ENCODE results near the gene RBM38. TPM values are rescaled to one million over a fixed set of nuclear protein-coding genes. Genes with fewer than 3 reads are reported as not detected.

RBM38 gene
- total and polyA plus RNA-seq, 4 donors = 12.7 to 25.0 (median 18.2) TPM

DNA sequence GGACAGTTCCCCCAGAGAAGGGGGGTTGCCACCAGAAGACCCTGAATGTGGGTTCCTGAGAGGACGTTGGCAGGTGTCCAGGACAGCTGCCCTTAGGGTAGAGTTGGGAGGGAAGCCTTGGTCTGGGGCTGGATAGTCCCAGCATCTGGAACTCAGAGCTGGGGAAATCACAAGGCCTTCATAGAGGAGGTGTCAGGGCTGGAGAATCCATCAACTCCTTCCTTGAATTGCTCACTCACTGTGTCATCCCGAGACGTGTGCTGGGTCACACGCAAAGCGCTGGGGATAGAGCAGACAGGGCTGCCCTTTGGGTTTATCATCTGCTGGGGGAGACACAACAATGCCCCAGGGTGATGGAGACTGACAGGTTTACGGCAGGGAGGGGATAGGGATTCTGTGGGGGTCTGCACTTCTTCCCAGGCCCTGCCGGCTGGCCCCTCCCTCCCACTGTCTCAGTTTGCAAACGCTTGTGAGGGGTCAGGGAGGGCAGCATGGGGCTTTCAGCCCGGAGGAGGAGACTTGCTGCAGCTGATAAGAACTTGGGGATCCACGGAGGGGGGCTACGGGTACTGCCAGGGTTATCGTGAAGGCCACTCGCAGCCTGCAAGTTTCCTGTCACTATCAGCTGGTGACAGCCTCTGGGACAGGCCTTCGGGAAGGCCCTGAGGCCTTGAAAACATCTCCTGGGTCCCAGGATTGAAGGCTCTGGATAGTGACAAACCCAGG, 18.6 kb downstream of the RBM38 start:
- 39% methylated on average over 12 of the region's 14 CpGs for WGBS (ENCODE audit: insufficient coverage)
- Histone ChIP-seq H3K4me1 (ENCODE audit: control insufficient read depth, insufficient read depth, low read length) (no peaks in the 10 kb centered on the region), H3K36me3 (ENCODE audit: control insufficient read depth, insufficient read depth, low read length) (peaks cover 71% of the 10 kb centered on the region), H3K4me3 (ENCODE audit: low read depth, low read length) (no peak overlapping the region), H3K27me3 (ENCODE audit: control insufficient read depth, insufficient read depth, low read length) (no peaks in the 10 kb centered on the region), H3K27ac (ENCODE audit: low read depth, low read length) (no peak overlapping the region), H3K9me3 (ENCODE audit: control insufficient read depth, insufficient read depth, low read length) (peaks cover 3% of the 10 kb centered on the region)
- no peak for DNase-seq (ENCODE audit: low read depth in 4 of 6, low spot score in 6 of 6)

DNA sequence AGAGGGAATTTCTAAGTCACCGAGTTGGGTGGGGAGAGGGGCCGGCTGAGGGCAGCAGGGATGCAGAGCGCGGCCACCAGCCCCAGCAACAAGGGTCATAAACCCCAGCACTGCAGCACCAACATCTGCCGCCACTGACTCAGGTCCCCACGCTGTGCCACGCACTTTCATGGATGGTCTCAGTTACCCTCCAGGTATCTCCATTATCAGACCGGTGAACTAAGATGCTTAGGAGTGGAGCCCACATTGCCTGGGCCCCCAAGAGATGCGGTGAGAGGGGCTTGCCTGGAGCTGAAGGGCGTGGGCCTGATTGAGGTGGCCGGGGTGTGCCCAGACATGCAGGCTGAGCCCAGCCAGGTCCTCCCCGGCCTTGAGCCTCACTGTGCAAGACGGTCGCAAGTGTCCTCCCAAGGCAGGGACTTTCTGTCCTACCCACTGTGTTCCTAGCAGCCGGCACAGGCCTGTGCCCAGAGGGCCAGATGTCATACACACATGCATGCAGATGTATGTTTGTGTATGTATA, 19.3 kb downstream of the RBM38 start:
- DNase-seq (ENCODE audit: low read depth in 4 of 6, low spot score in 6 of 6) = no peak
- Histone ChIP-seq H3K9me3 (ENCODE audit: control insufficient read depth, insufficient read depth, low read length) (peaks cover 3% of the 10 kb centered on the region), H3K36me3 (ENCODE audit: control insufficient read depth, insufficient read depth, low read length) (peaks cover 65% of the 10 kb centered on the region), H3K4me3 (ENCODE audit: low read depth, low read length) (no peak overlapping the region), H3K27me3 (ENCODE audit: control insufficient read depth, insufficient read depth, low read length) (no peaks in the 10 kb centered on the region), H3K27ac (ENCODE audit: low read depth, low read length) (no peak overlapping the region), H3K4me1 (ENCODE audit: control insufficient read depth, insufficient read depth, low read length) (no peaks in the 10 kb centered on the region)
- WGBS (ENCODE audit: insufficient coverage) = 85% methylated on average over 12 of the region's 15 CpGs

DNA sequence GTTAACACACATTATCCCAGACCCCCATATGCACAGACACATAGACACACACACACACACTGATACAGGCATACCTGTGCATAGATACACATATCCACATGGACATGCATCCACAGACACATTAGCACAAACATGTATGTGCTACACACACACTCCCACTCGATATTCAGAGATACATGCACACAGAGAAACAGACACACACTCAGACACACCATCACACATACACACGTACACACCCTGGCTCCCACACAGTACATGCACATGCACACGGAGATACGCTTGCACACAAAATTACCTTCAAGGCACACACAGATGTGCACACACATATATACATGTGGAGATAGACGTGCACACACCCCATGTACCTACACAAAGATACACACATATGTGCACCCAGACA, 19.7 kb downstream of the RBM38 start:
- Histone ChIP-seq H3K4me1 (ENCODE audit: control insufficient read depth, insufficient read depth, low read length) (no peaks in the 10 kb centered on the region), H3K4me3 (ENCODE audit: low read depth, low read length) (no peak overlapping the region), H3K27me3 (ENCODE audit: control insufficient read depth, insufficient read depth, low read length) (no peaks in the 10 kb centered on the region), H3K36me3 (ENCODE audit: control insufficient read depth, insufficient read depth, low read length) (peaks cover 60% of the 10 kb centered on the region), H3K27ac (ENCODE audit: low read depth, low read length) (no peak overlapping the region), H3K9me3 (ENCODE audit: control insufficient read depth, insufficient read depth, low read length) (peaks cover 3% of the 10 kb centered on the region)
- DNase-seq (ENCODE audit: low read depth in 4 of 6, low spot score in 6 of 6) = no peak
- WGBS (ENCODE audit: insufficient coverage) = 87% methylated on average over 5 of the region's 5 CpGs

DNA sequence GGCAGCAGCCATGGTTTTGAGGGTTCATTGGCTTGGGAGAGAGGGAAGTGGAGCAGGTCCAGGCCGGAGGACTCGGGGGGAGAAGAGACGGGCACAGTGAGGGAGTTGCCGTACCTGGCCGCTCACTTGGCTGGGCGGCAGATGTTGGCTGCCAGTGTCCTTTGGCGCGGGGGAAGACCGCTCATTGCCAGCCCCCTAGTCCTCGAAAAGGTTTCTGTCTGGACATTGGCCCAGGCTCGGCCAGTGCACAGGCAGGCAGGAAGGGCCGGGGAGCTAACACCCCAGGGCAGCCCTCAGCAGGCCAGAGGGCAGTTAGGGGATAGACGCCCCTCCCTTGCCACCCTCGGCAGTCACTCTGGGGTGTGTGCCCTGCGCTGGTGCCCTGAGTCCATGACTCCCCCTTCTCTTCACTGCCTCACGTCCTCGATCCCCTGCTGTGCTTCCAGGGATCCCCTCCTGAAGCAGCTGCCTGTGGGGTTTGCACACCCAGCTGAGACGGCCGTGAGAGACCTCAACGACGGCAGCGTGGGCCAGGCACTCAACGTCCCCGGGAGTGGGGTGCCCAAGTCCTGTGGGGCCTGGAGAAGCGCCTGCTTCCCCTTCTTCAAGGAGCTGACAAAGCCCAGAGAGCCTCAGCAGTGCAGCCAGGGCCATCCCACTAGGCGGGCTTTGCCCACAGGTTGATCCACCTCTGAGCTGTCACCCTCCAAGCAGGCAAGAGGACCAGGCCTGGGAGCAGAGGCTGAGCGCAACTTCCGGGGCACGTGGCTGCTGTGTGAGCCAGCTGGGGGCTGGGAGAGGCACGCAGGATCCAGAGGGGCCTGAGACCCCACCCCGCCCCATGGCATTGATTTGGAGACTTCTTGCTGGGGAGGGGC, 20.4 kb downstream of the RBM38 start:
- no peaks in the 10 kb centered on the region for H3K27me3 ChIP-seq (ENCODE audit: control insufficient read depth, insufficient read depth, low read length)
- no peak overlapping the region for H3K27ac ChIP-seq (ENCODE audit: low read depth, low read length)
- H3K9me3 ChIP-seq (ENCODE audit: control insufficient read depth, insufficient read depth, low read length) = peaks cover 3% of the 10 kb centered on the region
- no peak overlapping the region for H3K4me3 ChIP-seq (ENCODE audit: low read depth, low read length)
- H3K36me3 ChIP-seq (ENCODE audit: control insufficient read depth, insufficient read depth, low read length) = peaks cover 54% of the 10 kb centered on the region
- 80% methylated on average over 31 of the region's 31 CpGs for WGBS (ENCODE audit: insufficient coverage)
- DNase-seq (ENCODE audit: low read depth in 4 of 6, low spot score in 6 of 6) = no peak
- no peaks in the 10 kb centered on the region for H3K4me1 ChIP-seq (ENCODE audit: control insufficient read depth, insufficient read depth, low read length)

DNA sequence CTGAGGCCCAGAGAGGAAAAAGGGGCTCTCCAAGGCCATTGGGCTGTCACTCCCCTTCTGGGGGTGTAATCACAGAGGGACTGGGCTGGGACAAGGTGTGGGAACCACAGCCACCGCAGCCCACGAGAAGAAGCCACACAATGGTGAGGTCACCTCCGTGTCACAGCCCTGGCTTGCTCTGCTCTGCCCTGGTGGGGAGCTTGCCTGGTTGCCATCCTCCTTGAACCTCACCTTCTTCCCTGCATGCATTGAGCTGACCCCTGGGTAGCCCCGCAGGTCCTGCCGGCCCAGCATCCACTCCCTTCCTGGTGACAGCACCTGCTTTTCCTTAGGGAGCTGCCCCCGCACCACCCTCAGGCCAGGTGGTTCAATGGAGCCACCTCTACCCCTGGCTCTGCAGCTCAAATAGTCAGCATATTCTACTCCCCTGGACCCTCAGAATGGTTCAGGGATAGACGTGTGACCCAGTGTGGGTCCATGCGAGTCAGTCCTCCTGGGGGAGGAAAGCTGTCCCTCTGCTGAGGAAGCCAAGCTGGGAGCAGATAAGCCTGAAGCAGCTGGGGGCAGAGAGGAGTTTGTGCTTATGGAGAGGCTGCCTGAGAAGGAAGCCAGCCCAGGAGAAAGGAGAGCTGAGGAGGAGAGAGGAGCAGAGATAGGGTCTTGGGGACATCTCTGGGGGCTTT, 21.3 kb downstream of the RBM38 start:
- H3K27me3 ChIP-seq (ENCODE audit: control insufficient read depth, insufficient read depth, low read length) = no peaks in the 10 kb centered on the region
- H3K9me3 ChIP-seq (ENCODE audit: control insufficient read depth, insufficient read depth, low read length) = peaks cover 3% of the 10 kb centered on the region
- H3K4me1 ChIP-seq (ENCODE audit: control insufficient read depth, insufficient read depth, low read length) = no peaks in the 10 kb centered on the region
- no peak overlapping the region for H3K27ac ChIP-seq (ENCODE audit: low read depth, low read length)
- no peak overlapping the region for H3K4me3 ChIP-seq (ENCODE audit: low read depth, low read length)
- WGBS (ENCODE audit: insufficient coverage) = 79% methylated on average over 8 of the region's 8 CpGs
- peaks cover 45% of the 10 kb centered on the region for H3K36me3 ChIP-seq (ENCODE audit: control insufficient read depth, insufficient read depth, low read length)
- DNase-seq (ENCODE audit: low read depth in 4 of 6, low spot score in 6 of 6) = no peak

DNA sequence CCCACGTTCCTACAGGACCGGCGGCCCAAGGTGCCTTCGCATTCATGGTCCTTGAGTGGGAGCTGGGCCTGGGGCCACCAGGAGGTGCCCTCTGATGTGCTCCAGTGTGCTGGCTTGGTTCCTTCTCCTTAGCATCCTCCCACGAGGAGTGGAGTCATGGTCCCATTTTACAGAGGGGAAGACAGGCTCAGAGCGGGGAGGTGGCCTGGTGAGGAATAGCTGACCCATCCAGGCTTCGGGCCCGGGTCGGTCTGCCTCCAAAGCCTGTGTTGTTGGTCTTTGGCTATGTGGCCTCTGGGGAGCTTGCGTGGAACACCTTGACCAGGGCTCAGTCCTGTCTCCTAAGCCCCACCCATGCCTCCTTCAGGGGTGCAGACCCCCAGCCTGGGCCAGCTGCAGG, 22.8 kb downstream of the RBM38 start:
- Histone ChIP-seq H3K36me3 (ENCODE audit: control insufficient read depth, insufficient read depth, low read length) (peaks cover 30% of the 10 kb centered on the region), H3K9me3 (ENCODE audit: control insufficient read depth, insufficient read depth, low read length) (peaks cover 3% of the 10 kb centered on the region), H3K27me3 (ENCODE audit: control insufficient read depth, insufficient read depth, low read length) (no peaks in the 10 kb centered on the region), H3K27ac (ENCODE audit: low read depth, low read length) (no peak overlapping the region), H3K4me1 (ENCODE audit: control insufficient read depth, insufficient read depth, low read length) (peaks cover 6% of the 10 kb centered on the region), H3K4me3 (ENCODE audit: low read depth, low read length) (no peak overlapping the region)
- 98% methylated on average over 9 of the region's 10 CpGs for WGBS (ENCODE audit: insufficient coverage)
- DNase-seq (ENCODE audit: low read depth in 4 of 6, low spot score in 6 of 6) = no peak

DNA sequence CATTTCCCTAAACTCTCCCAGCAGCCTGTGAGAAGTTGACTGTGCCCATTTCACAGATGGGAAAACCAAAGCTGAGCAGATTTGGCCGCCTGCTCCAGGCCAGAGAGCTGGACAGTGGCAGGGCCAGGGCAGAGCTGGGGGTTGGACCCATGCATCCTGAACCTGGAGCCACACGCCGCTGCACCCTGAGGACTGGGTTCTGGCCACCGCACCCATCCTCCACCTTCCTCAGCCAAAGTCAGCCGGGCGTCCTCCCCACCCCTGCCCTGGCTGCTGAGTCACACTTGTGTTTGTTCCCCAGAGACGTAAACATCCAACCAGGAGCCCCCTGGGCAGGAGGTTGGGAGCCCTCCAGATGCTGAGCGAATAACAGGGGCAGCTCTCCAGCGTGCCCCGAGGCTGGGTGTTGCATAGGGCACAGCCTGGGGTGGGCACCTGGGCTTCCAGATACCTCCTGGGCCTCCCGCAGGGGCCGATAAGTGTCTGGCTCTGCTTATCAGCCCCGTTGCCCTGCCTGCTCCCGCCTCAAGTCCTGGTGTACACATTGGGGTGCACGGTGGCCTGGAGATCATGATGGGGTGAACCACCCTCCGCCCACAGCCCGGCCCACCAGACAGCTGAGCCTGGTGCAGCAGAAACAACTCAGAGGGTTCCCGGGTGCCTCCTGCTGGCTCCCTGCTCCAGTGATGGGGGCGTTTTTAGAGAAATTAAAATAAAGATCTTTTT, 23.8 kb downstream of the RBM38 start:
- Histone ChIP-seq H3K4me3 (ENCODE audit: low read depth, low read length) (no peak overlapping the region), H3K36me3 (ENCODE audit: control insufficient read depth, insufficient read depth, low read length) (peaks cover 20% of the 10 kb centered on the region), H3K4me1 (ENCODE audit: control insufficient read depth, insufficient read depth, low read length) (peaks cover 6% of the 10 kb centered on the region), H3K27me3 (ENCODE audit: control insufficient read depth, insufficient read depth, low read length) (no peaks in the 10 kb centered on the region), H3K27ac (ENCODE audit: low read depth, low read length) (no peak overlapping the region), H3K9me3 (ENCODE audit: control insufficient read depth, insufficient read depth, low read length) (peaks cover 3% of the 10 kb centered on the region)
- 80% methylated on average over 16 of the region's 19 CpGs for WGBS (ENCODE audit: insufficient coverage)
- no peak for DNase-seq (ENCODE audit: low read depth in 4 of 6, low spot score in 6 of 6)

DNA sequence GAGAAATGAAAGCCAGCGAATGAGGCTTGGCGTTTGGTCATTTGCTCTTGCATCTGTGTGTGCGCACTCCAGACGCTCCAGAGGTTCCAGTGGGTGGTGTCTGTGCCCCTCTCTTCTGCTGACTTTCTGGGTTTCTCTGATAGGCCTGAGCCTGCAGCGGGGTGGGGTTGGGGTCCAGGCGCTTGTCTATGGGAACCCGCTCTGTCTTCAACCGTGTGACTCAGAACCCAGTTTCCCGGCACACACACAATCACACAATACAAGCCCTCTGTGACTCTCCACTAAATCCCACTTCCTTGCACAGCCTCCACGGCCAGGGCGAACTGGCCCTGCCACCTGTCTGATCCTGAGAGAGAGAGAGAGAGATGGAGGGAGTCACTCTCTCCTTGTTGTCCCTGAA, 24.6 kb downstream of the RBM38 start:
- peaks cover 6% of the 10 kb centered on the region for H3K4me1 ChIP-seq (ENCODE audit: control insufficient read depth, insufficient read depth, low read length)
- no peaks in the 10 kb centered on the region for H3K27me3 ChIP-seq (ENCODE audit: control insufficient read depth, insufficient read depth, low read length)
- H3K27ac ChIP-seq (ENCODE audit: low read depth, low read length) = no peak overlapping the region
- H3K4me3 ChIP-seq (ENCODE audit: low read depth, low read length) = no peak overlapping the region
- H3K36me3 ChIP-seq (ENCODE audit: control insufficient read depth, insufficient read depth, low read length) = peaks cover 13% of the 10 kb centered on the region
- H3K9me3 ChIP-seq (ENCODE audit: control insufficient read depth, insufficient read depth, low read length) = peaks cover 3% of the 10 kb centered on the region
- 76% methylated on average over 8 of the region's 11 CpGs for WGBS (ENCODE audit: insufficient coverage)
- DNase-seq (ENCODE audit: low read depth in 4 of 6, low spot score in 6 of 6) = no peak

All from spinal cord (tissue), 10 donors.